NCI-H2227 treated with DMSO at 0.1 percent for 48 hours (cell line): Measurements from ENCODE around the gene PLIN5.

ENCODE experiments used
- DNase-seq: peaks from one replicate; lab custom pipeline; 2025; lab: John Stamatoyannopoulos, UW

The PLIN5 gene

GRCh38 chr19:4522291-4523002 is 12.6 kb downstream of the PLIN5 start:
- DNase-seq, result no peak

GRCh38 chr19:4521888-4522242 is 13.2 kb downstream of the PLIN5 start:
- DNase-seq, result no peak

GRCh38 chr19:4521170-4521887 is 13.7 kb downstream of the PLIN5 start:
- no peak for DNase-seq

GRCh38 chr19:4519521-4520277 is 15.3 kb downstream of the PLIN5 start:
- DNase-seq, result no peak

GRCh38 chr19:4519172-4519496 is 15.9 kb downstream of the PLIN5 start:
- no peak for DNase-seq

GRCh38 chr19:4518345-4519171 is 16.5 kb downstream of the PLIN5 start, which contains the start of gene PLIN4:
TSS of gene PLIN4 (minus strand) at chr19:4518486. CDS start at chr19:4518272, 214 bp downstream.
- DNase-seq, result no peak

- no peak for DNase-seq
Observed at GRCh38 chr19:4517451-4518057, 17.5 kb downstream of the PLIN5 start.

- no peak for DNase-seq
Observed at GRCh38 chr19:4516939-4517300, 18.1 kb downstream of the PLIN5 start.

- DNase-seq, result no peak
Observed at GRCh38 chr19:4516199-4516938, 18.7 kb downstream of the PLIN5 start.

GRCh38 chr19:4515732-4516131 is 19.3 kb downstream of the PLIN5 start:
- no peak for DNase-seq

- DNase-seq, result no peak
Observed at GRCh38 chr19:4513248-4513647, 21.8 kb downstream of the PLIN5 start.

- no peak for DNase-seq
Observed at GRCh38 chr19:4512070-4512469, 23.0 kb downstream of the PLIN5 start.

- no peak for DNase-seq
Observed at GRCh38 chr19:4511300-4512054, 23.5 kb downstream of the PLIN5 start.

- no peak for DNase-seq
Observed at GRCh38 chr19:4510435-4511255, 24.4 kb downstream of the PLIN5 start.

- DNase-seq, result no peak
Observed at GRCh38 chr19:4508698-4509097, 26.3 kb downstream of the PLIN5 start.

- DNase-seq, result no peak
Observed at GRCh38 chr19:4507804-4508203, 27.2 kb downstream of the PLIN5 start.

GRCh38 chr19:4507150-4507452 is 27.9 kb downstream of the PLIN5 start:
- no peak for DNase-seq

- DNase-seq, result no peak
Observed at GRCh38 chr19:4506449-4507149, 28.4 kb downstream of the PLIN5 start.
